GM15510 (cell line): Measurements from ENCODE around the gene TRMO.

Experiments used
- POLR2A ChIP-seq: IDR thresholded peaks from 3 replicates; pipeline ENCODE4 v1.6.1; 2011; ENCODE audit warnings: borderline replicate concordance; ENCODE audit not compliant: insufficient read length; ENCODE audit errors: extremely low read depth

TRMO gene, protein sequence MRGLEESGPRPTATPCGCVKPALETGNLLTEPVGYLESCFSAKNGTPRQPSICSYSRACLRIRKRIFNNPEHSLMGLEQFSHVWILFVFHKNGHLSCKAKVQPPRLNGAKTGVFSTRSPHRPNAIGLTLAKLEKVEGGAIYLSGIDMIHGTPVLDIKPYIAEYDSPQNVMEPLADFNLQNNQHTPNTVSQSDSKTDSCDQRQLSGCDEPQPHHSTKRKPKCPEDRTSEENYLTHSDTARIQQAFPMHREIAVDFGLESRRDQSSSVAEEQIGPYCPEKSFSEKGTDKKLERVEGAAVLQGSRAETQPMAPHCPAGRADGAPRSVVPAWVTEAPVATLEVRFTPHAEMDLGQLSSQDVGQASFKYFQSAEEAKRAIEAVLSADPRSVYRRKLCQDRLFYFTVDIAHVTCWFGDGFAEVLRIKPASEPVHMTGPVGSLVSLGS

DNA sequence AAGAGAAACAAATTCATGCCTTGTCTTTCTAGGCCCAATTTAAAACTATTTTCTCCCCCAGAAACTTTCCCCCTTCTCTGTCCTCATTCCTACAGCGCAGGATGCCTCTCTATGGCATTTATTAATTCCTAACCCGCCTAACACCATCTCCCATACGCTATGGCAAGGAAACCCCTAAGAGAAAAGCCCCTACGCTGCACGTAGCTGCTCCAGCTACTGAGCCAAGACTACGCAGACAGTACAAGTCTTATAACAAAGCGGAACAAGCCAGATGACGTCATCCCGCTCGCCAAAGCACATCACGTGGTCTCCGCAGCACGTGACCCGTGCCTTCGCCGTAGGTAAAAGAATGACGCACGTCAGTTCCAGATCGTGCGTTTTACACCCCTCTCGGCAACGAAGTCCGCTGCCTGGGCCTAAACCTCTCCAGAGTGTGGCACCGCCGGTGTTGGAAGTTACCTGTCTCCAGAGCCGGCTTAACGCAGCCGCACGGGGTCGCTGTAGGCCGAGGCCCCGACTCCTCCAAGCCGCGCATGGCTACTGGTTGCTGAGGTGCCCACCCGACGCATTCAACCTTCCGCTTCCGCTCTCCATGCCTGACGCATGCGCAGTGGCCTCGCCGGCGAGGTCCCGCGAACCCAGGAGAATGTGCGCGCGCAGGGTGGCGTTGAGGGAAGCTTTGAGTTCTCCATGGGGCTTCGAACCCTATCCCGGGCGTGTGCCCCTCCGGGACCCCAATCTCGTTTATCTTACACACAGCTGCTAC, at the start of gene TRMO:
Gene TRMO (minus strand): TSS at position 542 of the 766 bp plus-strand sequence. CDS start 7 bp downstream, at position 535.
- peak; percentile 75 for TF ChIP-seq POLR2A

DNA sequence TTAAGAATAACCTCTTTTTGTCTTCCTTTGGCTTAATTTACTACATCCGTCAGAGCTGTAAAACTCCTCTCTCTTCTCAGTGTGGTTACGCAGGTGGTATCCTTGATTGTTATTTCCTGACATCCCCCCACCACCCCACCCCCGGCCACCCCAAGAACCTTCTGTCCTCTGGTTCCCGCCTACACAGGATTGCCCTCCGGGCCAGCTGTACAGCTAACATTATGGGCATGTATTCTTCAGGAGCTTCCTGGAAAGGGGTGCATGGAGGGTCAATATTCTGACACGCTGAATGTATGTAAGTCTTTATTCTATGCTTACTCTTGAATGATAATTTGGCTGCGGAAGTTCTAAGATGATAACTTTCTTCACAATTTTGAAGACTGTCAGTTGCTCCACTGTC, 47.9 kb upstream of the TRMO start:
- TF ChIP-seq POLR2A: no peak

DNA sequence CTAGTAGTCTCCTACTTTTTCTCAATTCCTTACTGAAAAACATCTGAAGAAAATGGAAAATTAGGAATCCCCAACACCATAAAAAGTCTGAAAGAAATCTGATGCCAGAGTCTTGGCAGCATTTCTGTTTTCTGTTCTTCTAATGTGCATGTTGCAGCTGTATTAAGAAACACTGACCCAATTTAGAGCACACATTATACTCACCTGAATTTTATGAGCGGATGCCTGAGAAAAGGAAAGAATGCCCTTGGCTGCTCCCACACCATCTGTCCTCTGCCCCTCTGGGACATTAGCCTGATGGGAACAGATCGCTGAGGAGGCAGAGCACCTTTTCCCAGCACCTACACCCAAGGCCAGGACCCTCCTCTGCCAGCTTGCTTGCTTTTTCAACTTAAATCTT, 46.7 kb upstream of the TRMO start:
- no peak for TF ChIP-seq POLR2A

DNA sequence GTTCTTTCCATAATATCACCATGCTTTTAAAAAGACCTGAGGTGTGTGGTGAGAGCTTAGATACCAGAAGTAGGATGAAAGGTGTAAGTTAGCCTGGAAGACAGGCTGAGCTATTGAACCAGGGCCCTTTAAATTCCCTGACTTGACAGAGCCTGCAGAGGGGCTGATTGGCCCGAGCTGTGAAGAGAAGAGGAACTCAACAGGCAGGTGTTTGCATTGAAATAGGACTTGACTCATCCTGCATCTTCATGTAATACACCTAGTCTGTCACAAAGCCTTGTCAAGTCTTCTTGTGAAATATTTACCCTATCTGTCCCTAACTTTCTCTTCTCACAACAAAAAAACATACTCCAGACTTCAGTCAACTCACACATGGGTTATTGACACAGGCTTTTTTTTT, 44.2 kb upstream of the TRMO start:
- TF ChIP-seq POLR2A: no peak

DNA sequence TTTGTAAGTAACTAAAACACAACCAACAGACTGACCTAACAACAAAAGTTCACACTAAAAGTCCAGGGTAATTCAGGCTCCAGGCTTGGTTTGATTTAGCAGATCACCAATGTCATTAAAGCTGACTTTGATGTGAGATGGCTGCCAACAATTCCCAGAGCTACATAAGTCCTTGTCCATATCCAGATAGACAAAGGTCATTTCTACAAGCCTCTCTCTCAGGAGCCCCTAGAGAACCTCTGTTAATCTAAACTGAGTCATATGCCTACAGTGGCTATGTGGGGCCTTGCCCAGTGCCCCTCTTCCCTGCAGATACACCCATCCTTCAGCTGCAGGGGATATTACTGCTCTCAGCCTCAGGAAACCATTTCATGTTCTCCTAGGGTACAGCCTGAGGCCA, 42.6 kb upstream of the TRMO start:
- TF ChIP-seq POLR2A: no peak

DNA sequence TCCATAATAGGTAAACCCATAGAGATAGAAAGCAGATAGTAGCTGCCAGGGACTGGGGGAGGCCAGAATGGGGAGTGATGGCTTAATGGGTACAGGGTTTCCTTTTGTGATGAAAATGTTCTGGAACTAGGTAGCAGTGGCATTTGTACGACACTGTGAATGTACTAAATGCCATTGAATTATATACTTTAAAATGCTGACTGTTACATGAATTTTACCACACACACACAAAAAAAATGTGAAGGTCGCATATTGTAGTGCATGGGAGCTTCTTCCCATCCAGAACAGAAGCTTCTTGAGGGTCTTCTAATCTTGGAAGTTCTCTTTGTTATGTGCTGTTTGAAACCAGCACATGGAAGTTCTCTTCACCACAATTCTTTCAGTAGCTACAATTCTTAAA, 40.9 kb upstream of the TRMO start:
- no peak for TF ChIP-seq POLR2A

DNA sequence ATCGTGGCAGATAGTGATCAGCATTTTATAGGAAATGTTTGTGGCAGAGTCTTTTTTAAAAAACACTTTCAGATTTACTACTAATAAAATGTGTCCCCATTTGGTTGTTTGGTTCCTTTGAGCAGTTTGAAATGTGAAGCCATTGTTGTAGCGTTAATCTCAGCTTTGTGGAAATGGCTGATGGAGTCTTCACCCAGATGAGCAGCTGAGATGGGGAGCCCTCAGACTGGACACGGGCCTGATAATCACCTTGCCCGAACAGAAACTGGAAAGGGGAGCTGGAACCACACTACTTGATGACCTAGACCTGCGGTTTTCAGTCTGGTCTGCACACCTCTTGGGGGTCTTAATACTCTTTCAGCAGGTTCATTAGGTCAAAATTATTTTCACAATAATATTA, 40.3 kb upstream of the TRMO start:
- TF ChIP-seq POLR2A: no peak

DNA sequence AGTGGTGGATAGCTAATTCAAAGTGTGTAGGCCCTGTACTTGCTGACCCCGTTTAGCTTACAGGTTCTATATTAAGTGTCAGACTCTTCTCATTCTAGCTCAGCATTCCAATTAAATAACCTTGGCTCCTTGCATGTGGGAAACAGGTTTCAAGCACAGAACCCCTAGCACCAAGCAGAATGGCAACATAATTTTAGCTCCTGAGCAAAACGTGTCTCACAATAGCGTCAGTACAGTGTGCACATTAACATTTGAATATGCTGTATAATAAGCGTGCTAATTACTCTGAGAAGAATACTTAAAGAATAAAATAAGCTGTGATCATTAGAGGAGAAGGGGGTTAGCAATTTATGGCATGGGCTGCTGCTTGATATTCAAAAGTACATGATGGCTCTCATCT, 39.8 kb upstream of the TRMO start:
- no peak for TF ChIP-seq POLR2A

DNA sequence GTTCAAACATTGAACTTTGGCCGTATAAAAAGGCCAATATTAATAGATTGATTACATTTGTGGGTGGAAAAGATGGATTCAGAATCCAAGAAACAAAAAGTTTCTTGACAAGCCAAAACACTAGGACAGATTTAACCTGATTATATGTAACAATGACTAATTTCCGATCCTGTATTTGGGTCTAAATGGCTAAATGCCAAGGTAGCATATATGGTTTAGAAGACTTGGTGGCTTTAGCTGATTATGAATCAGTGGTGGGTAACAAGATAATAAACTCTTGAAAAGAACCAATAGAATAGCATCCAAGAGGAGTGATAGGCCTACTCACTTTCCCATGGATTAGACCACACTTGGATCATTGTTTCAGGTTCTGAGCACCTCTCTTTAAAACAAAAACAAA, 39.1 kb upstream of the TRMO start:
- TF ChIP-seq POLR2A: no peak

DNA sequence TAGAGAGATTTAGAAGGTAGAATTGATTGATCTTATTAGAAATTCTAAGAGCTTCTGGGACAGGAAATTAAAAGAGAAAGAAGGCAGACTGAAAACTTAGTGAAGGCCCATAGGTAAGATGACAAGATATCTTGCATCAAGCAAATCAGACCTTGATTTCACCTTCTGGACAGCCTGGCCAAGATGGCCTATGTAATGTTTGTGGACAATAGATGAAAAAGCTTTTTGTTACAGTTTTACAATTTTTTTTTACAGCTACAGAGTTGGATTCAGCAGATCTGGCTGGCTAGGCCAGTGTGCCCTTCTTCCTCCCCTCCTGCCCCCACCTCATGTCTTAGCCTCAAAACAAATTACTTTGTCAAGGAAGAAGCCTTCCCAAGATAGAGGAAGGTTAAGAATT, 37.3 kb upstream of the TRMO start:
- TF ChIP-seq POLR2A: no peak

DNA sequence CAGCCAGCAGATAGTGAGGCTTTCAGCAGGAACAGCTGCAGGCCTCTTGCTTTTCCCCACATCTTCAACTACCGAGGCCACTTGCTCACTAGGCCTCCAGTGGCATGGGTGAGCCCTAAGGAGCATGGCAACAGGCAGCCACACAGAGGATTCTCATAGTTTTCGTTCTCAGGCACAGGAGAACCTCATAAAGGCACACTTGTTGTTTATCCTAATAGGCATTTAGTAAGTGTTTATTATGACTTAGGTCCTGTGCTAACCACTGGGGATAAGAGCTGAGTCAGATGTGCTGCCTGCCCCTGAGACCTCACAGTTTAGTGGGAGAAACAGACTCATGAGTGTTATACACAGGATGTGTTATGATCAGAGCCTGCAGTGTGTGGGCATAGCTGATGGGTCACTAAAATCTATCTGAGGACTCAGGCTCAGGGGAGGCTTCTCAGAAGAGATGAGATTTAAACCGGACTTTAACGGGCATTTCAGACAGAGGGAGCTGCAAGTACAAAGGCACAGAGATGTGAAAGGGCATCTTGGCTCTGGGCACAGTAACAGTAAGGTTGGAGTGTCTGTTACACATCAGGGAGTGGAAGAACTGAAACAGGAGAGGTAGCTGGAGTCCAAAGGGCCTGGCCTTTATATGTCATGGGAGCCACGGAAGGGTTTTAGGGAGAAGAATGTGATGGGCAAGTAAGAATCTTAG, 36.7 kb upstream of the TRMO start:
- no peak for TF ChIP-seq POLR2A

DNA sequence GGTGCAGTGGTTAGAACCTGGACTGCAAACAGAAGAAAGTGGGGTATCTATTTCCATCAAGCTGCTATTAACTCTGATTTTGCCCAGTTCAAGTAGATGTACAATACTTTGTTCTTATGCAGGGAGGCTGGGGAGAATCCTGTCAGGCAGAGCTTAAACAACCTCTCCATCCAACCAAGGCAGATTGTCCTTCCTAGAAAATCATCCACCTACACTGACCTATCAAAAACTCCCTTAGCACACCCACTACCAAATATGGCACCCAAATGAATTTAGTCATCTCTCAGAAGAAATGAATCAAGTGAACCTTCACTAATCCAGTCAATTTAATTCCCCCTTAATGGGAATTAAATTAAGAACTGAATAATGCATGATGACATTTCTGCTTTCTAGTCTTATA, 34.0 kb upstream of the TRMO start:
- no peak for TF ChIP-seq POLR2A

DNA sequence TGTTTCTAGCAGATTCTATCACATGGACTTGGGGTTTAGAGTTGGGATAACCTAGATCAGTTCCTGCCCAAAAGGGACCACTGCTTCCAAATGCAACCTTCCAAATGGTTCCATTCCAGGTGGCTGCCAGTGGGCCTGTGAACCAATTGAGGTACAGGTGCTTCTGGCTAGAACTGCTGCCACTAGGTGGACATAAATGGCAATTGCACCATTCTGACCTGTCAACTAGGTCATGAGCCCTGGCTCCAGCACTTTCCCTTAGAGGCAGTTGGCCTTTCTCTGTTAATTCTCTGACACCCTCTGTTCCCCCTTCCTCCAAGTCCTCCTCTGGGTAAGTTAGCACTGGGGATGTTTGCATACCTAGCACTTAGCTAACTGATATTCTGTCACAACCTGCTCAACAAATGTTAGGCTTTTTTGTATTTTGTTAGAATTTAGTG, 32.3 kb upstream of the TRMO start:
- no peak for TF ChIP-seq POLR2A

DNA sequence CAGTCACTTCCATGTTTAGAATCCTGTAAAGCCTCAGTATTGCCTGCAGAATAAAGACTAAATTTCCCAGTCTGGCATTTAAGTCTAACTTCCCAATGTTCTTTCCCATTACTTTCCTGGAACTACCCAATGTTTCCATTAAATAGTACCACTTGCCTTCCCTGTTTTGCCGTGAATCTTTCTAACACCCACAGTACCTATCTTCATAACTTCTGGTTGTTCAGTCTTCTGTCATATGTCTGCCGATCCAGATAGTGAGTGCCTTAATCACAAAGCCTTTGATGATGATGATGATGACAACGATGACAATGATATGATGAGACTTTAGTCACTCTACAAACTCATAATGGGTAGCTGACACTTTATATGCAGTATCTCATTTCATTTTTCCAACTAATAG, 22.3 kb upstream of the TRMO start:
- no peak for TF ChIP-seq POLR2A

DNA sequence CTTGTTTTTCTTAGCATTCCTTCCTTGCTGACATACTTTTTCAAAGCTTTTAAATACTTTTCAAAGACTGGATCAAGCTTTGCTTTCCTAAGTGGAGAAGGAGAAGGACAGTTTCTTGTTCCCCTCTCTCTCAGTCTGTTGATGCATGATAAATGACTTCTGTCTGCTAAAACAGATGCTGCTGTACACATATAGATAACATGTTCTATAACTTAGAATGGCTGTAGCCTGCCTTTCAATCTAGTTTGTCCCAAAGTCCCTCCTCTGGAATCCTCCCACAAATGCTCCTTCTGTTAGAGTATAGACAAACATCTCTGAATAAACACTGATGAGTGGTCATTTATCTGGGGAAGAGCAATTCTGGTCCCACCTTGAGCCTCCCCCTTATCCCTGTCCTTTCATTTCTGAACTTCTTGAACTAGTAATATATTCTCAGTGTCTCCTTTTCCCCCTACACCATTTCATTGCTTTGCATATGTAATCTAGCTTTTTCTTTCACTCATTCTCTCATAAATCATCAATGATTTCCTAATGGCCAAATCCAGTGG, 21.1 kb upstream of the TRMO start:
- no peak for TF ChIP-seq POLR2A
